Fibroblast of the aortic adventitia (primary cell): ENCODE measurements around the gene CCRL2. TPM values are rescaled to one million over a fixed set of nuclear protein-coding genes. Genes with fewer than 3 reads are reported as not detected.

Source experiments
- DNase-seq: peaks from one replicate; pipeline ENCODE4 v3.0.0-alpha.2; 2010; ENCODE audit warnings: low read depth
- H3K4me3 ChIP-seq: 2 replicates; pipeline ENCODE4 v1.5.1; 2011; ENCODE audit warnings: low read depth, mild to moderate bottlenecking, control low read depth, low read length, moderate library complexity
- total RNA-seq: library from RNA; depleted of rRNA; stranded (reverse); fragments of >200 nt; gene quantifications from 2 replicates; pipeline ENCODE4 v1.2.3, GENCODE V29; 2012; ENCODE audit warnings: low replicate concordance
- TF ChIP-seq, protein P1 (sequence below): IDR thresholded peaks from 2 replicates; pipeline ENCODE4 v1.5.1; 2011; ENCODE audit warnings: mild to moderate bottlenecking, low read length, control low read depth, inconsistent platforms; ENCODE audit not compliant: insufficient read depth

The CCRL2 gene
- 0.54 TPM in 1 of 2 replicates, not detected in the other for total RNA-seq

DNA sequence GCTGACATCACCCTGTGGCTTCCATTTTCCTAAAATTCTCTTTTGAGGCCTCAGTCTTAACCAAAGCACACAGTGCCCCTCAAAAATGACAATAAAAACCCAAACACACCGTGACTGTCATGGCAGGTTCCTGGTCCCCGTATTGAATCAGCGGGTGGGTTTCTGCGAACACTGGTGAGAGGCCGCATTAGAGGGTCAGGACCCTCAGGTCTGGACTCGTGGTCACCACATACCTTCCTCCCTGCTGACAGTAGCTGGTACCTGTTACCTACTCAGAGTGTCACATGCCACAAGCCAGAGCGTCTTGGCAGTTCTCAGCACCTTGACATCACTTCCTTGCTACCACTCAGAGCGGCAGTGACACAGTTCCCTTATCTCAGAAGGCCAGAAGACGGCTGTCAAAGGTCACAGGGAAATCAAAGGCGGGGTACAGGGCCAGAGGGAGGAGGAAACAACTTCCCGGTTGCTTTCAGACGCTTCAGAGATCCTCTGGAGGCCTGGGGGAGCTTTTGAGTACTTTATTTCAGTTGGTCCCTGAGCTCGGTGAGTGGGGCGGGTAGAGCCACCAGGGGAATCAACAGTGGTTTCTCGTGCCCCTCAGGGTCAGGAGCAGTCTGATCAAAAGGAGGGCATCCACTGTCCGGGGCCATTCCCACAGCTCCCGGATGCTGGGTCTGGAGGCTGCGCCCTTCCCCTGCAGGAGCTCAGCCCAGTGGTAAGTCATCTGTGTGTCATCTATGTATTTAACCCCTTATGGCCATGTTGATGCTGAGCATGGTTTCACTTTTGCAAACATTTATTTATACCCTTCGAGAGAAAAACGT lies at the start of gene CCRL2, which contains the start of gene CCR5AS:
CCRL2 (plus strand) TSS at position 472 of the 824 bp plus-strand sequence. CDS start 821 bp downstream, outside the sequence.
CCR5AS (minus strand) TSS at position 279 of the 824 bp plus-strand sequence.
- DNase-seq: peak; percentile 32
- TF ChIP-seq, protein P1, sequence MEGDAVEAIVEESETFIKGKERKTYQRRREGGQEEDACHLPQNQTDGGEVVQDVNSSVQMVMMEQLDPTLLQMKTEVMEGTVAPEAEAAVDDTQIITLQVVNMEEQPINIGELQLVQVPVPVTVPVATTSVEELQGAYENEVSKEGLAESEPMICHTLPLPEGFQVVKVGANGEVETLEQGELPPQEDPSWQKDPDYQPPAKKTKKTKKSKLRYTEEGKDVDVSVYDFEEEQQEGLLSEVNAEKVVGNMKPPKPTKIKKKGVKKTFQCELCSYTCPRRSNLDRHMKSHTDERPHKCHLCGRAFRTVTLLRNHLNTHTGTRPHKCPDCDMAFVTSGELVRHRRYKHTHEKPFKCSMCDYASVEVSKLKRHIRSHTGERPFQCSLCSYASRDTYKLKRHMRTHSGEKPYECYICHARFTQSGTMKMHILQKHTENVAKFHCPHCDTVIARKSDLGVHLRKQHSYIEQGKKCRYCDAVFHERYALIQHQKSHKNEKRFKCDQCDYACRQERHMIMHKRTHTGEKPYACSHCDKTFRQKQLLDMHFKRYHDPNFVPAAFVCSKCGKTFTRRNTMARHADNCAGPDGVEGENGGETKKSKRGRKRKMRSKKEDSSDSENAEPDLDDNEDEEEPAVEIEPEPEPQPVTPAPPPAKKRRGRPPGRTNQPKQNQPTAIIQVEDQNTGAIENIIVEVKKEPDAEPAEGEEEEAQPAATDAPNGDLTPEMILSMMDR: no peak
- H3K4me3 ChIP-seq: no peak within 1 kb of the TSS

DNA sequence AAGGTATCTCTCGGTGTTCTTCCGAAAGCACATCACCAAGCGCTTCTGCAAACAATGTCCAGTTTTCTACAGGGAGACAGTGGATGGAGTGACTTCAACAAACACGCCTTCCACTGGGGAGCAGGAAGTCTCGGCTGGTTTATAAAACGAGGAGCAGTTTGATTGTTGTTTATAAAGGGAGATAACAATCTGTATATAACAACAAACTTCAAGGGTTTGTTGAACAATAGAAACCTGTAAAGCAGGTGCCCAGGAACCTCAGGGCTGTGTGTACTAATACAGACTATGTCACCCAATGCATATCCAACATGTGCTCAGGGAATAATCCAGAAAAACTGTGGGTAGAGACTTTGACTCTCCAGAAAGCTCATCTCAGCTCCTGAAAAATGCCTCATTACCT lies 48.6 kb upstream of the CCRL2 start:
- H3K4me3 ChIP-seq: no peak overlapping the region
- TF ChIP-seq, protein P1: no peak
- DNase-seq: no peak

DNA sequence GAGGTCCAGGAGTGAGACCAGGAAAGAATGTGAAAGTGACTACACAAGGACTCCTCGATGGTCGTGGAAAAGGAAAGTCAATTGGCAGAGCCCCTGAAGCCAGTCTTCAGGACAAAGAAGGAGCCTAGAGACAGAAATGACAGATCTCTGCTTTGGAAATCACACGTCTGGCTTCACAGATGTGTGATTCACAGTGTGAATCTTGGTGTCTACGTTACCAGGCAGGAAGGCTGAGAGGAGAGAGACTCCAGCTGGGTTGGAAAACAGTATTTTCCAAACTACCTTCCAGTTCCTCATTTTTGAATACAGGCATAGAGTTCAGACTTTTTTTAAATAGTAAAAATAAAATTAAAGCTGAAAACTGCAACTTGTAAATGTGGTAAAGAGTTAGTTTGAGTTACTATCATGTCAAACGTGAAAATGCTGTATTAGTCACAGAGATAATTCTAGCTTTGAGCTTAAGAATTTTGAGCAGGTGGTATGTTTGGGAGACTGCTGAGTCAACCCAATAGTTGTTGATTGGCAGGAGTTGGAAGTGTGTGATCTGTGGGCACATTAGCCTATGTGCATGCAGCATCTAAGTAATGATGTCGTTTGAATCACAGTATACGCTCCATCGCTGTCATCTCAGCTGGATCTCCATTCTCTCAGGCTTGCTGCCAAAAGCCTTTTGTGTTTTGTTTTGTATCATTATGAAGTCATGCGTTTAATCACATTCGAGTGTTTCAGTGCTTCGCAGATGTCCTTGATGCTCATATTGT lies 47.1 kb upstream of the CCRL2 start:
- peak; percentile 15 for DNase-seq
- no peak overlapping the region for H3K4me3 ChIP-seq
- TF ChIP-seq, protein P1: no peak

- TF ChIP-seq, protein P1: no peak
- DNase-seq: no peak
- H3K4me3 ChIP-seq: no peak overlapping the region
These were observed 46.2 kb upstream of the CCRL2 start for GRCh38 chr3:46360907-46361306.

GRCh38 chr3:46361408-46362283 lies 45.4 kb upstream of the CCRL2 start:
- no peak for DNase-seq
- no peak overlapping the region for H3K4me3 ChIP-seq
- TF ChIP-seq, protein P1: no peak

DNA sequence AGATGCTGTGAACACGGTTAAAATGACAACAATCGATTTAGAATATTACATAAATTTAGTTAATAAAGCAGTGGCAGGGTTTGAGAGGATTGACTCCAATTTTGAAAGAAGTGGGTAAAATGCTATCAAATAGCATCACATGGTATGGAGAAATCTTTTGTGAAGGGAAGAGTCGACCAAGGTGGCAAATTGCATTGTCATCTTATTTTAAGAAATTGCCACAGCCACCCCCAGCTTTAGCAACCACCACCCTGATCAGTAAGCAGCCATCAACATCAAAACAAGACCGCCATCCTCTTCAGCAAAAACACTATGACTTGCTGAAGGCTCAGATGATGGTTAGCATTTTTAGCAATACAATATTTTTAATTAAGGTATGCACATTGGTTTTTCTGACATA lies 42.0 kb upstream of the CCRL2 start:
- TF ChIP-seq, protein P1: no peak
- no peak overlapping the region for H3K4me3 ChIP-seq
- no peak for DNase-seq
